Activated CD8-positive, alpha-beta memory T cell treated with anti-CD3 and anti-CD28 coated beads for 48 hours (primary cell): Measurements from ENCODE around the gene SDSL.
A peak's percentile ranks its signal among the peaks of the same experiment; 100 is the strongest.

Source experiments
- DNase-seq, 3 experiments: peaks; one replicate each; pipeline ENCODE4 v3.0.0-alpha.2; 2020; ENCODE audit warnings: low read depth in 2 of 3, low spot score in 2 of 3

SDSL gene

DNA sequence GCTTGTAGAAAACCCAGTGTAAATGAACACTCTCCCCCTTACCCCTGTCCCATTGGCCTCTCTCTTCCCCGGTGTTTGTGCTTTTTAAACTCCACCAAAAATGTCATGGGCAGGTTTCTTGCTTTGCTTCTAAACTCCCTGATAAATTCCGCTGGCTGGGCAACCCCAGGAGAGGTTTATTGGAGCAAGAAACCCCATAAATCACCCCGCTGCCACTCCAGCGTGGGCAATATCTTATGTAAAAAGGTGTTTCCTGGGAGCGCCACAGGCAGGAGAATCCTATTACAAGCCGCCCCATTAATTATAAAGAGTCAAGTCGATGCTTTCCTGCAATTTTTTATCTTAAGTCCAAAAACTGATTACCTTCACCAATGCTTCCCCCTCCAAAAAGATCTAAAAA, 26.7 kb downstream of the SDSL start:
- DNase-seq = no peak

DNA sequence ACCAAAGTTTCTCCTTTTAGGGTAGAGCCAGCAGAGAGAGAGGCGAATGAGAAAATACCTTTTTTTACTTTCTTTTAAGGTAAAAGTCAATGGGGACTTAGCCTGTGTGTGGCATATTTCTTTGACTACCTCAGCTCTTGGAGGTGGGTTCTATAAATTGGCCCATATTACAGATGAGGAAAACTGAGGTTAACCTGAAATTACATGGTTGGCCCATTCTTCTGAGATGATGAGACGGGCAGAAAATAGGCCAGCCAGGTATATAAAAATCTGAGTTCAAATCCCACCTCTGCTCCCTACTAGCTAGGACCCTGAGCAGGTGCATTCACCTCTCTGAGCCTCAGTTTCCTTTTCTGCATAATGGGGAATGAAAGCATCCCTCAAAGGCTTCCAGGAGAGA, 27.1 kb downstream of the SDSL start:
- DNase-seq = no peak

DNA sequence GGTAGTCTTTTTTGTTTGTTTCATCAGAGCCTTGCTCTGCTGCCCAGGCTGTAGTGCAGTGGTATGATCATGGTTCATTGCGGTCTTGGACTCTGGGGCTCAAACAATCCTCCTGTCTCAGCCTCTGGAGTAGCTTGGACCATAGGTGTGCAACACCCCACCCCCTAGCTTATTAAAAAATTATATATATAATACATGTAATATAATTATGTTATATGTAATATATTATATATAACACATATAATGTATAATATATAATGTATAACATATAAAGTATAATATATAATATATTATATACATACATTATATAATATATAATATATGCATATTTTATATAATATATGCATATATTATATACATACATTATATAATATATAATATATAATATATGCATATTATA, 27.7 kb downstream of the SDSL start:
- DNase-seq = no peak

DNA sequence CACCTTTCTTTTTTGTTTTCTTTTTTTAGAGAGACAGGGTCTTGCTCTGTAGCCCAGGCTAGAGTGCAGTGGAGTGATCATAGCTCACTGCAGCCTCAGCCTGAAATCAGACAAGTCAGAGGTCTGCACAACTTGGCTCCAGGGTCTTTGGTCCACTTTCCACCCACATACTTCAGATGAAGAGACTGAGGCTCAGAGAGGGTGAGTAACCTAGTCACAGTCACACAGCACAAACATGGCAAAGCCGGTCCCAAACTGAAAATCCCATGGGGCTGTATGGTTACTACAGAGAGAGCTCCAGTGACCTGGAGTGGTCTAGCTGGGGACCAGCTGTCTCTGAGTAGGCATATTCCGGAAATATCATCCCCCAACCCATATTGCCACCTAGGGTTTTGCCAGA, 30.3 kb downstream of the SDSL start:
- no peak for DNase-seq

DNA sequence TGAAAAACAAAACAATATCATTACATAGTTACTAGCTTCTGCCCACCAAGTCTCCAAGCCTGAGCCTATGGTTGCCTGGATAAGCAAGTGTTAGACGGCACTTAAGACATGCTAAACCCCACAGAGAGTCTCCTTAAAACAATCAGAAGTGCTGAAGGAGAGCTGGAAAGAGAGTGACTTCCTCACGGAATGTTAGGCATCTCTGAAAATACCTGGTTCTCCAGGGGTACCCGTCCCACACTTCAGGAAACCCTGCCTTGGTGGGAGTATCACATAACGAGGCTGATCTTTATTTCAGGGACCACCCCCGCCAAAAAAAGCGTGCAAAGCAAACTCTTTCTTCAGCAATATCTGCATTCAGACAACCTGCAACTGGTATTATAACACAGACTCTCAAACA, 31.1 kb downstream of the SDSL start:
- DNase-seq = no peak

DNA sequence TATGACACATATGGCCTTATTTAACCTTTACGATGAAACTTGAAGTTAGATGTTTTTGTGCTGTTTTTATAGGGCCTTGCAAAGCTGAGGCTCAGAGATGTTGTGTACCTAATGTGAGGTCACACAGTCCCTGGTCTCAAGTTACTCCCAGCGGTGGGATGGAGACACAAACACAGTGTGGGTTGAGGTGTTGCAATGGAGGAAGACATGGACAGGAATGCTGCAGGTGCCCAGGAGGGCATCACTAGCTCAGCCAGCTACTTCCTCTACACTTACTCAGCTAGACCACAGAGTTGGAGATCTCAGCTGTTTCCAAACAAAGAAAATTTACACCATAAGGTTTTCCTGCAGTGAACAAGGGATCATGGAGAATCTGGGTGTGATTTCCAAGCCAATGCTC, 34.0 kb downstream of the SDSL start:
- no peak for DNase-seq

DNA sequence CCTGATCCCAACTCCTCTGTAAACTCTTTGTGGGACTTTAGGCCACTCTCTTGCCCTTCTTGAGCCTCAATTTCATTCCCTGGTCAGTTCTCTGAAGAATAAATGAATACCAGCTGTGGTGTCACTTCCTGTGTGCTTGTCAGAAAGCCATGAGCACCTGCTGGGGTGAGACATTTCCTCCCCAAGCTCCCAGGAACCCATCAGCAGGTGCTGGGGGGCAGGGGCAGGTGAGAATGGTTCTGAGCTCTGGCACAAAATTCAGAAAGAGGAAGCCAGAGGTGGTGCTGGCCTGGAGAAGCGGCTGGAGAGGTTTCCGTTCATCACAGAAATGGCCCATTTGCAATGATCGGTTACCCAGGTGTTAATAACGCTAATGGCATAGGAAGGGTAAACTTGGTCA, 34.6 kb downstream of the SDSL start:
- DNase-seq = no peak

DNA sequence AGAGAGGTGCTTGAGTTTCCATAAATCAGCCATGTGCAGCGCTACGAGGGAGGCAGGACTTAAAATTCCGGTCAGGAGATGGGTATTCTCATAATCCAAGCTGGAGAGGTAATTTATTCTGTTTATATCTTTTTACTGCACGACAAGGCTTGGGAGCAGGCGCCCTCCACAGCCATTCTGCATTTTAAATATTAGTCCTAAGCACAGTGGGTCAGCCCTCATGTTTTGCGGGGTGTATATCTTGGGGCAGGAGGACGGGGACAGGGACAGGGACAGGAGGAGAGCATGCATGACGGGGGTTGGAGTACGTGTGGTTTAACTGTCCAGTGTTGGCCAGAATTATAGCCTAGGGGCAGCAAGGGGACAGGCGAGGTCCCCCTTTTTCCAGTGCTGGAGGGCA, 35.0 kb downstream of the SDSL start:
- DNase-seq = no peak

DNA sequence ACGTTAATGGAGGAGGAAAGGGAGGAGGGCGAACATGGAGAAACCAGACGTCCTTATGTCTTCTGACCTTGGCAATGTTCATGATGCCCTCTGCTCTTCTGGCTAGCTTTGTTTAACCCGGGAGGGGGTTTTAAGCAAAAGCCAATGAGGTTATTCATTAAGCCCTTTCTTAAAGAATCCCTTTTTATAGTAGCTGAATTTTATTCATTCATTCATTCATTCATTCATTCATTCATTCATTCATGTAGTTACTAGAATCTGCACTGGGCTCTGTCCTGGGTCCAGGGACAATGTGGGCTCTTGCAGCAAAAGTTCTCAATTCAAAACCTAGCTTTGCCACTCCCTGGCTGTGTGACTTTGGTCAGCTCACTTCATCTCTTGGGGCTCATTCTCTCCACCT, 35.5 kb downstream of the SDSL start:
- DNase-seq = no peak

DNA sequence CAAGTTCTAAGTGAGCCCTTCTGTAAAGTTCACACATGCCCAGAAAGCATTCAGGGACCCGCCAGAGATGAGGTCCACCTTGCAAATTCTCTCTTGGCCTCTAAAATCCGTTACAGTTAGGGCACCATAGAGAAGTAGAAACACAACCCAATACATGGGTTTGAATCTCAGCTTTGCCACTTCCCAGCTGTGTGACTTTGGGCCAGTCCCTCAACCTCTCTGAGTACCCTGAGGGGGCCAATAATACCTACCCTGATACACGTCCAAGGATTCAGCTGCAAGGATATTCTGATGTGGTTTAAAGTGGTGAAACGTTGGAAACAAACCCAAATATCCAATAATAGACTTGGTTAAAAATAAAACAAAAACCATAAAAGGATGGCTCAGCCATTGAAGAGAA, 37.8 kb downstream of the SDSL start:
- no peak for DNase-seq

DNA sequence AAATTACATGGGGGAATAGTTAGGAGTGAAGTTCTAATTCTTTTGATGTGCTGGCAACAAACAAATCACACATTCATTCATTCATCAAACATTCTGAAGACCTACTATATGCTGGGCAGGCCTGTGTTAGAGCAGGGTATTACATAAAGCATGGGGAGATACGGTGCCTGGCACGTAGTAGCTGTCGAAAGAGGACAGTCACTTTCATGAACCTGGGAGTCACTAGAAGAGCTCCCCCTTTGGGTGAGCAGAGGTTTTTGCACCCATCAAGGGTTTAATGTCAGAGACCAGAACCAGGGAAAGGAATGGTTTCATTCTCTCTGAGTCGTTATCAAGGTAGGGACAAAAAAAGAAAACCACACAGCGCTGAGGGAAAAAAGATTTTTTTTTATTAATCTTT, 39.5 kb downstream of the SDSL start:
- no peak for DNase-seq

DNA sequence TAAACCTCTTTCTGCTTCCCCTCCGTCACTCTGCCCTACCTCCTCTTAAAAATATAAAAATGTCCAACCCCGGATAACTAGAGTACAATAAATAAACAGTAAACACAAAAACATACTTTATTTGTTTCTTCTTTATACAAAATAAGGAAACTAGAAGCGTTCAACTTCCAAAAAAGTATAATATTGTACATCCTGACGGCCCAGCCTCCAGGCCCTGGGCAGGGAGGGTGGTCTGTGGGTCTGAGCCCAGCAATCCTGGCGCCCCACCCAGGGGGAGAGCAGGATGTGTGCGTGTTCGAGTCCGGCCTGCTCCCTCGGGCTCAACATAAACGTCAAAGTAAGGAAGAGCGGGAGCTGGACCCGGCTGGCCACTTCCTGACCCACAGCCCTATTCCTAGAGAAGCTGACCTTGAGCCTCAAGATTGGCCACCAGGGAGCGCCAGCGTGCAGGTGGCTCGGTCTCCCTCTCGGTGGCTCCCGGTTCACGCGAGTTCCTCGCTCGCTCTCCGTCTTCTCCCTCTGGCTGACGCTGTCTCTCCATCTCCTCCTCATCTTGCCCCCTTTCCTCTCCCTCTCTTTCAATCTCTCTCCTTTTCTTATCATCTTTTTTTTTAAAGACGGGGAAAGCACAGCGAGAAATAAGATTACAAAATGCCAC, 40.1 kb downstream of the SDSL start:
- DNase-seq = peak in 2 of 3 experiments; percentile 32 to 42

DNA sequence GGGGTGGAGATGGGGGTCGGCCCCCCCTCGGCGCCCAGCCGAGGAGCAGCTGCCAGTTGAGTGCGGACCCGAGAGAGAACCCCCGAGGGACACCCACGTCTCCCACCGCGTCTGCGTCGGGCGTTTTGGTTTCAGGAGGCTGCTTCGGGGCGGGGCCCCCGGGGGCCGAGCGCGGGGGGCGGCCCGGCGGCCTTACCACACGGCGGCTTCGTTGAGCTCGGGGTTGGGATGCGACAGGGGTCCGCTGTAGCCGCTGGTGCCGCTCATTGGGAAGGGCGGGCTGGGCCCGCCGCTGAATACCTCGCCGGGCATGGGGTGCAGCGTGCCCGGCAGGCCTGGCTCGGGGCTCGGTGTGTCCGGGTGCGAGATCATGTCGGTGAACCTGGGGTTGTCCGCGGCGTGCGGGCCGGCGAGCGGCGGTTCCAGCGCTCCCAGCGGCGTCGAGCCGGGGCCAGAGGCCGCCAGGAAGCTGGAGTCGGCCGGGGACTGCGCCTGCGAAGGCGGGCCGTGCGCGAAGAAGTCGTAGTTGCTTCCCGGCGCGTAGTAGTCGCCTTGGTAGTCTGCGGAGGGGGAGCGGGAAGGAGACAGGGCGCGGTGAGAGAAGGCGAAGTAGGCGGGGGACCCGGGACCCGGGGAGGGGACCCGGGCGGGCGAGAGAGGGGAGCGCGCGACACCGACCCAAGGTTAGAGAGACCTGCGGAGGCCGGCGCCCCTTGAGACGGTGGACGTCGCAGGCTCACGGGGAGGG, 41.0 kb downstream of the SDSL start:
- DNase-seq = no peak

DNA sequence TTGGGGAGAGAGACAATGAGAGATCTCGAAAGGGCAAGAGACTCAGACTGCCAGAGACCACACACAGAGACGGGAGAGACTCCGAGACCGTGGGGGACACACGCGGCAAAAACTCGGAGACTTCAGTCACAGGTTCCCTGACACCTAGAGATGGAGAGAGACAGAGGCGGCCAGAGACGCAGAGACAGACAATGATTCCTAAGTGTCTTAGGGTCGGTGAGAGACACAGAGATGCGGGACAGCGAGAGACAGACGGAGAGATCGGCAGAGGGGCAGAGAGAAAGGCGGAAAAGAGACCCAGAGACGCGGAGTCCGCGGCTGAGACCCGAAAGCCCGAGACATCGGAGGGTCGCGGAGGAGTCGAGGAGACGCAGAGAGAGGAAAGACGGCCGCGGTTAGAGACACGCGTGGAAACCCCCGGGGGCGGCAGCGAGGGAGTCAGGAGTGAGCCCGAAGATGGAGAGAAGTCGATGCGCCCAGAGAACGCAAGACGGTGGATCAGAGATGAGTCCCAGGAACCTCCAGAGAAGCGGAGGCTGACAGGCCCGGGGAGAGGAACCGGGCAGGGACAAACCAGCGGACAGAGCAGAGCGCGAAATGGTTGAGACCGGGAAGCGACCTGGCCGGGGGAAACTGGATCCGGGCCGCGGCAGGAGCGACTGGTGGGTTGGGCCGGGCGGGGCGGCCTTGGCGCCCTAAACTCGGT, 41.7 kb downstream of the SDSL start:
- no peak for DNase-seq

DNA sequence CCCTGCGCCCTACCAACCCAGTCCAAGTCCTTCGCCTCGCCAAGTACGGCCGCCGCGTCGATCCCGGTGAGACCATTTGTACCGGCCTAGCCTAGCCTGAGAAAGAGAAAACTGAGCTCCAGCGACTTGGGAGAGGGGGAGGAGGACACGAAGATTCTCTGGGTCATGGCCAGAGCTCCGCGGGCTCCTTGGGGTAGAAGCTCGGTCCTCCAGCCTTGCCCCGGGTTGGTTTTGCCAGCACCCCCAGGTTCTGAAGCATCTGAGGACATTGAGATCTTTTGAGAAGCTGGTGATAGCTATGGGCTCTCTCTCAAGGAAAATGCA, 42.2 kb downstream of the SDSL start:
- DNase-seq = no peak

DNA sequence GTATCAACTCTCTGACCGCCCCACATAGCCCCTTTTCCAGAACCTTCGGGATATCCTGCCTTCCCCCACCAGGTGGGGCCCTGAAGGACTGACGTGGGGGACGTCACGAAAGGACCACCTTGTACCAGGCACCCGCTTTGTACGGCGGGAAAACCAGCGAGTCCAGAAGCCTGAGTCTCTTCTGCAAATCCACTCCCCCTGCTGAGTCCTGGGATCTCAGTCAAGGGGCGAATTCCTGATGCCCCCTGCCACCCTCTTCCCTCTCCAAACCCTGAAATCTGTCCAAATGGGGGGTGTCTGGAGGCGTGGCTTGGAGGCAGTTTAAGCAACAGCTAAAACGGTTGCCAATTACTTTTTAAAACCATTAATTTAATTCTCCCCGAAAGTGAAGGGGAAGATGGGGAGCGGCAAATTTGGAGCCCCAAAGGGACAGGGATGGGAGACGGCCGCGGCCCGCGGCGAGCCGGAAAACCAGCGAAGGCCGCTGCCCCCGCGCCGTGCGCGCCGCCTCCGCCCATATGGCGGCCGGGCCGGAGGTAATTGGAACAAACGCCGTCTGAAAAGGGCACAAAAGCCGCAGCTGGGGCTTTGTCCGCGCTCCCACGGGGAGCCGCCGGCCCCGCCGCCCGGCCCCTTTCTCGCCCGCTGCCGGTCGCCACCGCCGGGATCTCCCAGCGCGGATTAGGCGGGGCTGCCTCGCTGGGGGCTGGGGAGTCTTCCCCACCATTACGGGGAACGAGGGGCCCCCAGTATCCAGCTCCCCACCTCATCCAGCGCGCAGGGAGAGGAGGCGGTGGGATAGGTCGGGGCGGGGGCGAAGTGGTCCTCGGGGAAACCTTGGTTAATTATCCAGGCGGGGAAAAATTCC, 42.9 kb downstream of the SDSL start:
- DNase-seq = no peak

DNA sequence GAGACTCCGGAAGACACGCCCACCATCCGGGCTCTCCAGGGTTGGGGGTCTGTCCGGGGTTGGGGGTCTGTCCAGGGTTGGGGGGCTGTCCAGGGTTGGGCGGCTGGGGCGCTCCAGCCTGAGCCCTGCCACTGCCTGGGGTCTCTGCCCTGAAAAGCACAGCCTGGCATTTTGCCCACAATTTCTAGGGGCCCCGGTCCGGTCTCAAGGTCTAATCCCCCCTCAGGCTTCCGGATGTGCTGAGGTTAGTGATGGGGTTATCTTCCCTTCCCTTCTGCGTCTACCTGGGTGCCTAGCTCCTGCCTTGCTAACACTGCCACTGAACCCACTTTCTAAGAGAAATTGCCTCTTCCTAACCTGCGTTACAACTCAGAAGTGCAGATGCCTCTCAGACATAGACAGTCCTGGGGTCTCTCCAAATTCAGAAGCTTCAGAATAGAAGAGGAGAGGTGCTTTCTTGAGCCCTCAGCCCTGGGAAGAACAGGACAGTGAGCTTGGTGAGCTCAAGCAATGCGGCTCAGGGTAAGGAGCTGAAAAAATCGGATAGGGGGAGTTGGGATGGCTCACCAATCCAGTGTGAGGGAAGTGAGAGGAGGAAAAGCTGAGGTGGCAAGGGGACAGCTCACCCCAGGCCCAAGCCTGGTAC, 43.8 kb downstream of the SDSL start:
- no peak for DNase-seq

DNA sequence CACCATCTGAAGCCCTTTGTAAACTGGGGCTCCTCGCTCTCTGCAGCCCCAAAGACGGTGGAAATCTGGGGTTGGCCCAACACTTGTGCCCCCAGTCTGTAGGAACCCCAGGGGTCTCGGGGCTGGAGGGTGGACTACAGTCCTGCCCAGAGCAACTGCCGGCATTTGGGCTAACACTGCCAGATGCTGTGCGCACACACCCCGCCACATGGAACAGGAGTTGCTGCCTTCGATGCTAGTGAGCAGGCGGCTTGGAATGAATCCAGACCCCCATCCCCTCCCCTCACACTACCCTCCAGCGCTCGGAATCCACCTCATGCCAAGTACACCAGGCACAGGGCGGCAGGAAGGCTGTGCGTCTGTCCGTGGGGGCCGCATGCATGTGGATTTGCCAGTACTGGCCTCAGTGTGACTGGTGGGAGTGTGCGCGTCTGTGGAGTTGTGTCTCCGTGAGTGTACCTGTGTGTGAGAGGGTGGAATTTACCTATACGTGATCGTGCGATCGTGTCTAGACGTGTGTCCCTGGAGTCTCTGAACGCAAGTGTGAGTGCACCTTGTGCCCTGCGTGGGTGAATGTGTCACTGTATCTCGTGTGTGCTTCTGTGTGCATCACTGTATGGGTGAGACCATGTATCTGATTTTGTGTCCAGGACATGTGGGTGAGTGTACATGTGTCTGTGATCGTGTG, 44.4 kb downstream of the SDSL start:
- DNase-seq = no peak

DNA sequence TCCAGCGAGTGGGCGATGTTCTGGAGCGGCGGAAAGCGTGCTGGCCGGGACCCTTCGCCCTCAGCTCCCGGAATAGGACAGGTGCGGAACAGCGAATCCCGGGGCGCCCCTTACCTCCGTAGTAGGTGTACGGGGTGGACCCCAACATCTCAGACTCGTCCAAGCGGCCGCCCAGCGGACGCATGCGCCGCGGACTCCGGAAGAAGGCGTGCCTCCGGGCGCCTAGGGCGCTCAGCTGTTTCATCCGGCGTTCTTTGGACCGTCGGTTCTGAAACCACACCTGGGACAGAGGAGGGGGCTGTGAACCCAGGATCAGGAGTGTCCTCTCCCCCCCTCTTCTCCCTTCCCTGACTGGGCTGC, 44.9 kb downstream of the SDSL start:
- DNase-seq = no peak

DNA sequence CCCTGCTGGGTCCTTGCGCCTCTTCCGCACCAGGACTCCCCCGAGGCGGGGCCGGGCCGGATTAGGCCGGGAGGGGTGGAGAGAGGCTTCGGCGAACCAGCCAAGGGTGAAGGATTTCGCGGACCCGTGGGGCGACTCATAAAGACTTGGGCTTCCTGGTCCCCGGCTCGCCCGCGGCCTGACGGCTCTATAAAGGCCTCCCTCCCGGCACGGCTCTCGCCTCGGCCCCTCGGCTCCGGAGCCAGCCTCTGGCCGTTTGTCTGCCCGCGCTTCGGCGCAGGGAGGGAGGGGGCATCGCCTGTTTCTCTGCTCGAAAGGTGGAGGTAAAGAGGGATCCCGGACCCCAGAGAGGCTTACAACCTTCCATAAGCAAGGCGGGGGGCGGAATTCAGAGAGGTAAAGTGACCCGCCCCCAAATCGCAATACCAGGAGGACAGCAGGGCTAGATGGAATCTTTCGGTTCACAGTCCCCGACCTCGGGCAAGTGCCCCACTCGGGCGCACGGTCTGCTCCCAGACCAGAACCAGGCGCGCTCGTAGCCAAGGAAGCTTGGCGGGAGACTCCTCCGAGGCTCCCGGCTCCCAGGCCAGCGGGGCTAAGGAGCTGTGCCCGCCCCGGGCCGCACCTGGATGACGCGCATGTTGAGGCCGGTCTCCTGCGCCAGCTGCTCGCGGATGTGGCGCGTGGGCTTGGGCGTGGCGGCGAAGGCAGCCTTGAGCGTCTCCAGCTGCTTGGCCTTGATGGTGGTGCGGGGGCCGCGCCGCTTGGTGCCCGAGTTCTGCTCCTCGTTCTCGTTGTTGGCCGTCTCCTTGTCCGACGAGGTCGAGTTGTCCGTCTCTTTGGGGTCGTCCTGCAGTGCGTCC, 45.6 kb downstream of the SDSL start:
- DNase-seq = no peak
